Stimulated activated CD8-positive, alpha-beta memory T cell treated with anti-CD3 and anti-CD28 coated beads, Interleukin-15, amount 100 ng/mL, for 24 hours (primary cell): Measurements from ENCODE around the gene USP40.

Experiments used
- DNase-seq: peaks from one replicate; pipeline ENCODE4 v3.0.0-alpha.2; 2020; ENCODE audit warnings: low read depth

The USP40 gene

GRCh38 chr2:233476063-233476410 is 90.5 kb downstream of the USP40 start:
- DNase-seq, result no peak

GRCh38 chr2:233474308-233475160 is 92.0 kb downstream of the USP40 start:
- no peak for DNase-seq

DNA sequence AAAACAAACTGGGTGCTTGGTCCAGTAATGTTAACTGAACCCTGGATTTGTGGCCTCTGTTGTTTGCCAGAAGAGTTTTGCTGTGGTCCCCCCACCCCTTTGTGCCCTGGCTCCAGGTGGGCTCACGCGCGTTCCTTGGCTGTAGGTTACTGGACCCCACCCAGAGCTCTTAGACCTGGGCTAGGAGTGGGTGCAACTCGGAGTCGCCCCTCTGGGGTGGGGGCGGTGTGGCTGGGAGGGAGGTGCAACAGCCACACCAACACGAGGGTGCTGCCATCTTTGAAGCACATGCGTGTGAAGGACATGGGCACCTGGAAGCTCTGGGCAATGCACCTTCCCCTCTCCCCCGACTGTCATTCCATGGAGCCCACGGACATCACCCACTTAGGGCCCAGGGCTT is 92.7 kb downstream of the USP40 start:
- no peak for DNase-seq

DNA sequence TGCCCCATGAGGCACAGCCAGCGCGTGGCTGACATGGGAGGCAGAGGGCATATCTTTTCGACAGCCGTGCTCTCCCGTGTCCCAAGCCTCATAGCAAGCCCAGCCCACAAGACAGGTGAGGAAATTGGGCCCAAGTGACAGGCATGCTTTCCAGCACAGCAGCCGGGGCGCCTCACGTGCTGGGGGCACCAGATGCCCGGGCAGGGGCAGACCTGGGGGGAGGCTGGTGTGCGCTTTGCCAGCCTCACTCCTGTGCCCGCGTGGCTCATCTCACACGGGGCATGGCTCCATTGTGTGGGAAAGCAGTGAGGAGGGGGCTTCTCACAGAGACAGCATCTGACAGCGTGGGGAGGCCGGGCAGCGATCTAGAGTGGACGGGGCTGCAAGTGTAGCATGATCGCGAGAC is 93.2 kb downstream of the USP40 start:
- no peak for DNase-seq

- DNase-seq, result no peak
Observed at GRCh38 chr2:233471291-233472035, 95.1 kb downstream of the USP40 start.

DNA sequence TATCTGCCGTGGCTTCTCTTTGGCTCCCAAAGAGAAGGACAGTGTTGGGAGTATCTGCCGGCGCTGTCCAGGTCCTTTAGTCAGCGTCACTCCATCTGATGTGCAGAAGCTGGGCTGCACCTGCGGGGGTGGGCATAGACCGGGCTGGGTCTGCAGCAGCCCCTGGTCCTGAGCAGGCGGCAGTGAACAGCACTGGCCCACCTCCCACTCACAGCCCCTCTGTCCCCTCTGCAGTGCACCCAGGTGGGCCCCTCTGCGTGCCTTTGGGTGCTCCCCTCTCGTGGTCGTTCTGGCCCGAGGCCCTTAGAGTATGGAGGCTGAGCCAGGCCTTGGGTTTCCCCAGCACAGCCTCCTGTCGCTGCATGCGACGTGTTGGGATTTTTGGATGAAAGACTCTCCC is 95.7 kb downstream of the USP40 start:
- DNase-seq, result no peak

GRCh38 chr2:233470011-233470687 is 96.4 kb downstream of the USP40 start:
- no peak for DNase-seq

DNA sequence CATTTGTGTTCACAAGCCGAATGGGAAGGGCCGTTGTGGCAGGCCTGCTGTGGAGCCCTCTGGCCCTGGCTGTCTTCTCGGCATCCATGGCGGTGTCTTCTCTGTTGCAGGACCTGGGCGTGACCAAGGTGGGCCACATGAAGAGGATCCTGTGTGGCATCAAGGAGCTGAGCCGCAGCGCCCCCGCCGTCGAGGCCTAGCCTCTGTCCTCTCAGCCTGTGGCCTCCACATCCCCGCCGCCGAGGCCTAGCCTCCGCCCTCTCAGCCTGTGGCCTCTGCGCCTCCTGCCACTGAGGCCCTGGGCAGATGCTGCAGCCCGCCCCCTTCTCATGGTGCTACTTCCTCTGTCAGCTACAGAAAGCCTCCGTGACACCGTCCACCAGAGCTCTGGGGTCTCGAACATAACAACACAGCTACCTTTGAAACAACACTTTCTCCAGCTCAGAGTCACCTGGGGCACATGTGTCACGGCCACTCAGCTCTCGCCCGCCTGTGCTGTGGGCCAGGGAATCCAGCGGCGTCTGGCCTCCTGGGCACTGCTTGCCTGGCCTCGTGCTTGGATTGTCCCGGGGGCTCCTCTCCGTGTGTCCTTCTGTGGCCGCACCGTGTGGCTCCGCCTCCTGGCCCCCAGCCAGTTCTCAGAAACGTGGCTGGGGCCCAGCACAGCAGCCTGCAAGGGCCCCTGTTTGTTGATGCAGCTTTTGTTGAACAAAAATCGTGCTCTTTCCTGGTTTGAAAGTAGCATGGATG is 97.1 kb downstream of the USP40 start:
- DNase-seq, result no peak

- DNase-seq, result no peak
Observed at GRCh38 chr2:233468741-233469110, 97.9 kb downstream of the USP40 start.

DNA sequence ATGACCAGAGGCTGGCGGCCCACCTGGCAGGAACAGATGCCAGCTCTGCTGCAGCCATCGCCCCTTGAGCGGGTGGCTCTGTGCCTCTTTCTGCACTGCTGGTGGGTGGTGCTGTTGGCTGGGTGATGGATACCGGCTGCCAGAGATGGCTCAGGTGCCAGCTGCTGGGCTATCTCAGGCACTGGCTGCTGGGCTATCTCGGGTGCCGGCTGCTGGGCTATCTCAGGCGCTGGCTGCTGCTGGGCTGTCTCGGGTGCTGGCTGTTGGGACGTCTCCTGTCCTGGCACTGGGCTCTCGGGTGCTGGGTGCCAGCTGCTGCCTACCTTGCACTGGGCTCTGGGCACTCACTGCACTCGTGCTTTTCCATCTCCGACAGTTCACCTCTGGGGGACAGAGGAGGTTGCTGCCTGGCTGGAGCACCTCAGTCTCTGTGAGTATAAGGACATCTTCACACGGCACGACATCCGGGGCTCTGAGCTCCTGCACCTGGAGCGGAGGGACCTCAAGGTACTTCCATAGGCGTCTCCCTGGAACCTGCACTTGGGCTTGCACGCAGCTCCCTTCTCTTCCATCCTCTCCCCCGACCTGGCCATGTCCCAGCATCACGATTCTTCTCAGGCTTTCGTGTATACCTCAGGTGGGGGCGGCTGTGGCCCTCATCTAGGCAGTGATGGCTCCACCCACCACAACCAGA is 98.4 kb downstream of the USP40 start:
- no peak for DNase-seq

- no peak for DNase-seq
Observed at GRCh38 chr2:233466991-233467603, 99.5 kb downstream of the USP40 start.

DNA sequence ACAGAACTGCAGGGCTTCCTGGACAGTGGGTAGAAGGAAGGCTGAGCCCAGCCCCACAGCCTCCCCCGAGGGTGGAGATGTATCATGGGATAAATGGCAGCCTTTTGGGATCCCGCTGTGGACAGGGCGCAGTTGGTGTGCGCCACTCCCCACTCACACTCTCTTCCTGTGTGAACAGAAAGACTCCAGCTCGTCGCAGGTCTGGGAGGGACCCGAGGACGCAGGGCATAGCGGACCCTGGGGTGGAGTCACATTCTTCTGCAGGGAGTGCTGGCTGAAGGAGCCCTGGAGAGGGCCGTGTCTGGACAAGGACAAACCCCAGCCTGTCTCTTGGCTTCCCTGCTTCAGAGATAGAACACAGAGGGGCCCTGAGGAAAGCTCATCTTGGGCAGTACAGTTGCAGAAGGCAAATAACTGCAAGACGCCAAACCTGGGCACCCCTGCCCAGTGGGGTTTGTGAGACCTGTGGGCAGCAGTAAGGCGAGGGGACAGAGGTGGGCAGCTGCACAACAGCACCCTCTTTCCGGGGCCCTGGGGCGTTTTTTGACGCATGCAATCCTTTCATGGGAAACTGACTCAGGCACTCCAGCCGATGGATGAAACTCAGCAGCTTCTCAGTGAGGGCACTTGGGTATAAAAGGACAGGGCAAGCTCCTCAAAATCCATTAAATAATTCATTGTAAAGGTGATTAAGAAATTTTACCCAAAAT is 101.9 kb downstream of the USP40 start:
- no peak for DNase-seq

GRCh38 chr2:233464056-233464455 is 102.5 kb downstream of the USP40 start:
- DNase-seq, result no peak

GRCh38 chr2:233463586-233463985 is 103.0 kb downstream of the USP40 start:
- no peak for DNase-seq

DNA sequence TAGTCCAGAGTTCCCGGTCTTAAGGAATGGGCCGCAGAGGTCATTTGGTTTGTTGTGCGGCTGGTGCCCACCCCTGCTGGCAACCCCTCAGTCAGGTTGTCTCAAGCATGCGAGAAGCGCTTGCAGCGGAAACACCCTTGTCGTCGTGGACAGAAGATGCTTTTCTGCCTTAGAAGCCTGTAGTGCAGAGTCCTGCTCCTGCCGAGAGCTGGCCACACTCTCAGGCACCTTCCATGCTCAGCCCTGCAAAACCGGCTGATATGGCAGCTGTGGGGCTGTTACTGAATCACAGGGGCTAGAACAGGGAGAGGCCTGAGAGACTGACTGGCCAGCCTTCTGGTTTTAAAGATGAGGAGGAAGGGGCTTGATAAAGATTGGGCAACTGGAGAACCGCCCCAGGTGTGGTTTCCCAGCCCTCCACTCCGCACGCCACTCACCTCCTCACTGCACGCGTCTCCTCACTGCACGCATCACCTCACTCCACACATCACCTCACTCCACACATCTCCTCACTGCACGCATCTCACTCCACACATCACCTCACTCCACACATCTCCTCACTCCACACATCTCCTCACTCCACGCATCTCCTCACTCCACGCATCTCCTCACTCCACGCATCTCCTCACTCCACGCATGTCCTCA is 103.6 kb downstream of the USP40 start:
- DNase-seq, result no peak

GRCh38 chr2:233462202-233462785 is 104.3 kb downstream of the USP40 start:
- no peak for DNase-seq

DNA sequence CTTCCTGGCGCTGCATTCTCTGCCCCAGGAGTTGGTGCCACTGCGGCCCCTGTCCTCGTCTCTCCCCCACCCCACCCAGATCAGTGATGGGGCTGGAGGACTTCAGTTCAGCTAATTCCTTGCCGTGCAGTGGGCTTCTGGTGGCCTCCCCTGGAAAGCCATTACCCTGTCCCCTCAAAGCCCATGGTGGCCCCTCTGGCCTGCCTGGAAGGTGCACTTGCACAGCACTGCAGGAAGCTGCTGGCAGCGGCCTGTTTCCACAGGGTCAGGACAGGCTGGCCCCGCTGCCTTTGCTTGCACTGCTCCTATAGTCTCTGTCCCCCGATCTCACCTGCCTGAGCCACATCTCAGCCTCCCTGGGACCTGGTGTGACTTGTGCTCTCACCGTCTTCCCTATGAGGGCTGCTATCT is 105.1 kb downstream of the USP40 start:
- DNase-seq, result no peak

GRCh38 chr2:233460726-233461441 is 105.7 kb downstream of the USP40 start:
- no peak for DNase-seq

GRCh38 chr2:233459426-233459825 is 107.2 kb downstream of the USP40 start:
- DNase-seq, result no peak
